Hematopoietic multipotent progenitor cell (in vitro differentiated cells): Measurements from ENCODE around the gene TXLNA. TPM values are rescaled to one million over a fixed set of nuclear protein-coding genes. Genes with fewer than 3 reads are reported as not detected.
A peak's percentile ranks its signal among the peaks of the same experiment; 100 is the strongest.

Experiments
- DNase-seq, 3 donors: peaks; one replicate each; pipeline ENCODE4 v3.0.0-alpha.2; 2011 to 2015; ENCODE audit warnings: low read depth in 2 of 3, low spot score in 2 of 3
- total RNA-seq: library from RNA; depleted of rRNA; stranded (reverse); fragments of >200 nt; gene quantifications from one replicate; pipeline ENCODE4 v1.2.3, GENCODE V29; 2012

TXLNA gene
- total RNA-seq, 1 donor: 48.5 TPM

DNA sequence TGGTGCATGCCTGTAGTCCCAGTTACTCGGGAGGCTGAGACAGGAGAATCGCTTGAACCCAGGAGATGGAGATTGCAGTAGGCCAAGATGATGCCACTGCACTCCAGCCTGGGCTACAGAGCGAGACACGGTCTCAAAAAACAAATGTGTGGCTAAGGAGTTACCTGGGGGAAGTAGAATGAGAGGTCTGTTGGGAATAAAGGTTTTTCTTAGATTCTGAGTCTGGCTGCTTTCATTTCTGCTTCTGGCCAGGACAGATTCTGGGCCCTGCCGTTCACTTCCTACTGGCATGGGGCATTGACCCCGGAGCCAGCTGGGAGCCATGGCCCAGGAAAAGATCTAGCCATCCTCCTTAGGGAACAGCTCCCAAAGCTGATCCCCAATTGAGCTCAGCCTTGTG, 29.0 kb downstream of the TXLNA start:
- no peak for DNase-seq

DNA sequence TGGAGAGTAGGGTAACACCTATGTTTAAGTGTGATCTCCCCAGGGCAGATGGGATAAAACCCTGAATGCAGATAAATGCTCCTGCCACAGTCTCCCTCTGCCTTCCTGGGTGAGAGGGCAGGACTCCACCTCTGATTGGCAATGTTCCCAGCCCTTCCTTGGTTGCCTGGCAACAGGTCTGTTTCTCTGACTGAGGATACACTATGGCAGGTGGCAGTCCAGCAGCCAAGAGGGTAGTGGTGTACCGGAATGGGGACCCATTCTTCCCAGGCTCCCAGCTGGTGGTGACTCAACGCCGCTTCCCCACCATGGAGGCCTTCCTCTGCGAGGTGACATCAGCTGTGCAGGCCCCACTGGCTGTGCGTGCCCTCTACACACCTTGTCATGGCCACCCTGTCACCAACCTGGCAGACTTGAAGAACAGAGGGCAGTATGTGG, 29.4 kb downstream of the TXLNA start, which contains the start of gene DCDC2B:
Gene DCDC2B (plus strand): TSS at position 199 of the 438 bp plus-strand sequence. CDS start 5 bp downstream, at position 204.
- DNase-seq: no peak

DNA sequence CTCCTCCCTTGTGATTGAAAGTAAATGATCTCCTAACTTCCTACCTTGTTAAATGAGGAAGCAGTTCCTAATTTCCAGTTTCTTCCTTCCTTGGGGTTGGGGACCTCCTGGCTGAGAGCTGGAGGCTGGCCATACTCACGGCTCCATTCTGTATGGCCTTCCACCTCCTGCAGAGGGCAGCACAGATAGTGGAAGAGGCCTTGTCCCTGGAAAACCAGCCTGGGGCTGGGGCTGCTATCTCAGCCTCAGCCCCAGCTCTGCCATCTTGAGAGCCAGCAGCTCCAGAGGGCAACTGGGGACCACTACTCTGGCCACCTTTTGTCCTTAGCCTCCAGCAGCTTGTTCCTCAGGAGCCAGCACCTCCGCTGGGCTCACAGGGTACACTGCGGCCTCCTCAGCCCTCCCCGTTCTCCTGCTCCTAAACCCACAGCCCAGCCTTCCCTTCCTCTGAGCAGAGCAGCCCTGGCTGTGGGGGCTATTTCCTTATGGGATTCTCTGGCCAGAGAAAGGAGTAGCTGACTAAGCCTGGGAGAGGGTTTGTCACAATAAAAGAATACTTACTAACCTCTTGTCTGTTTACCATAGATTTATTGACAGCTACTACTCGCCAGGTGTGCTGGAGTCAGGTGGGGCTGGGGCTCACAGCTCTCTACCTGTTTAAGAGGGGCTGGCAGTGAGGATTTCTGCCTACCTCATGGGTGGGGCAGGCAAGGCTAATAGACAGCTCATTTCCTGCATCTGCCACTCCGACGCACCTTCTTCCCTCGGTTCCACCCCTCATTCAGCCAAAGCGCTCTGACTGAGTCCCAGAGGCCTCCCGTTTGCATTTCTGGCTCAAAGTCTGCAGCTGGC, 36.4 kb downstream of the TXLNA start:
- DNase-seq: peak in 2 of 3 donors; percentile 50 to 72

DNA sequence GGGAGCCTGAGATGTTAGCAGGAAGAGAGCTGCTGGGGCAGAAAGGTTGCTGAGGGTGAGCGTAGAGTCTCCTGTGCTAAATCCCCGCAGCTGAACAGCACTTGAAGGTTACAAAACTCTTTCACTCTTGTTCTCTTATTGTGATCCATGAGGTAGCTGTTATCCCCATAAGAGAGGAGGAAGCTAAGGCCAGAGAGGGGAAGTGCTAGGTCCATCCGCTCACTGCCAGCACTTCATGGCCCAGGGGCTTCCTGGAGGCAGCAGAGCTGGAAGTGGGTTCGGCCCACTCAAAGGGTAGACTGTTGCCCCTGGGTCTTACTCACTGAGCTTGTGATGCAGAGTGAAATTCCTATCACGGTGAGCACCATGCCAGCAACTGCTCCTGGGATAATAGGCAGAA, 37.1 kb downstream of the TXLNA start:
- DNase-seq: no peak

DNA sequence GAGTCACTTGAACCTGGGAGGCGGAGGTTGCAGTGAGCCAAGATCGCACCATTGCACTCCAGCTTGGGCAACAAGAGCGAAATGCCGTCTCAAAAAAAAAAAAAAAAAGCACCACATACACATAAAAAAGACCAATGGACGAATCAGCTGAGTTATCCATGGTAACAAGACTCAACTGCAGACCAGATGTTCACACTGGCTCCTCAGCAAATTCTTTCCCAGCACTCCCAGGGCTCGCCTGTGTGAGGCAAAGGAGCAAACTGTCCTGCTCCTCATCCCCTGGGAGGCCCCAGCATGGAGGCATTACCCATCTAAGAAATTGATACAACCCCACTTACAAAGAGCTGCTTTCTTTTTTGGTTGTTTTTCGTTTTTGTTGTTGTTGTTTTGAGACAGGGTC, 39.5 kb downstream of the TXLNA start:
- no peak for DNase-seq

DNA sequence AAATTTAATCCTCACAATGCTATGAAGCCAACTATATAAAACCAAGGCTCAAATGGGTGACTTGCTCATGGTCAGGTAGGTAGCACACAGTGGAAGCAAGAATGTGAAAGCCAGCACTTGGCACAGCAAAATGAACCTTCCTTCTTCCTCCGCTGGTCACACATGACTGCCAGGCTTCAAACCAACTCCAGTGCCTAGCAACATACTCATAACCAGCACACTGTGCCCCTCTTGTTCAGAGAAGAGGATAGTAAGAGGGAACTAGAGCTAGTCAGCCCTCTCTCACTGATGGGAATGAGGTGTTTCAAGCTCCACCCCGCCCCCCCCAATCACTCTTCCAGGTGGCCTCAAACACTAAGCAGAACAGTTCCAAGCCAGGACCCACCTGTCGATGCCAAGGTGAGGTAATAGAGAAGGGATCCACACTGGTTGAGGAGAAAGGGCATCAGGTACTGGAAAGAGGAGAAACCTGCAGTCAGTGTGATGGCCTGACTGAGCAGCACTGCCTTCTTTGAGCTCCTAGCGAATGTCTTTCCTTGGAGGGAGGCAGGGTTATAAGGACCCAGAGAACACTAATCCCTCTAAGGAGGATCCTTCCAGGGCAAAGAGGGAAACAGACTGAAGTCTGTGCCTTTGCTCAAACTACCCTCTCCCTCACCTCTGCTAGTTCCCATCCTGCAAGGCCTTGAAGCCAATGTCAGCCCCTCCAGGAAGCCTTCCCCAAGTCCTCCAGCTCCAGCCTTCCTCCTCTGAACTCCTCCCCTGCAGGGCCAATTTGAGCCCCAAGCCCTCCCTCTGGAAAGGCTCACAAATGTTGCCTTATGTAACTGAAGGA, 41.5 kb downstream of the TXLNA start:
- no peak for DNase-seq

DNA sequence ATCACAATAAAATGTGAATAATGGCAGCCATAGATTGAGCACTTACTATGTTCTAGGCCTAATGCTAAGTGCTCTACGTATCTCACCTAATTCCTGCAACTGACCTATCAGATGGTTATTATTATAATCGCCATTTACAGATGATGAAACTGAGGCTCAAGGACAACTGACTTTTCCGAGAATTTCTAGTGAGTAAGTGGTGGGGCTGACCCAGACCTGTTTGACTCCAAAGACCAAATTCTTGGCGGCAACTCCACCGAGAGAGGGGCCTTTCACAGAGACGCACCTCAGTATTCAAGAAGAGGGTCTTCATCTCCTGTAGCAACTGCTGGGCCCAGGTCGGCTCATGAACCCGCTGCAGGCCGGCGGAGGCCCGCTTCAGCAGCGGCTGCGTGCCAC, 42.1 kb downstream of the TXLNA start:
- DNase-seq: no peak

DNA sequence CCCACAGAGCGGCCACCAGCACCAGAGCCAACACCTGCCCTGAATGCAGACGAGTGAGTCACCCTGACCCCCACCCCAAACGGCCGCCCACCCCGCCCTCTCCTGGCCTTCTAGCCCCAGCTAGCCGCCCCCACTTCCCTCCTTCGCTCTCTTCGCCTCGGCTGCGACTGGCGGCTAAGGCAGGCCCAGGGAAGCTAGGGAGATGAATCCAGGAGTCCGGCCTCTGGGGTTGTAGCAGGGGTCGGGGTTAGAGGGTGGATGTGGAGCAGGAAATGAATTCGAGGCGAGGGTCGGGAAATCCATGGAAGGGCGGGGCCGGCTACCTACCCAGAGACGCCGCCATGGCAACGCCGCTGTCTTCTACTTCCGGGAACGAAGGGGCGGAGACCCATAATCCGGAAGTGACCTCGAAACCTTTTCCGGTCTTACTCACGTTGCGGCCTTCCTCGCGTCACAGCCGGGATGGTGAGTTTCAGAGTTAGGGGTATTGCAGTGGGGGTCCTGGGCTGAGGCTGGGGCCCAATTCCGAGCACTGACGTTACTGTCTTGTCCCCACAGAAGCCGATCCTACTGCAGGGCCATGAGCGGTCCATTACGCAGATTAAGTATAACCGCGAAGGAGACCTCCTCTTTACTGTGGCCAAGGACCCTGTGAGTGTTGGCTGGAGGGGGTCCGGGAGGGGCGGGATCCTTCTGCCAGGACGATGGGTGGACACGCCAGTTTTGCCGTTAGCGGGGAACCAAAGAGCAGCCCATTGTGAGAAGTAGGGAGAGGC, 42.7 kb downstream of the TXLNA start, which contains the start of the genes EIF3I and TMEM234:
Gene EIF3I (plus strand): TSS at position 428 of the 776 bp plus-strand sequence. CDS start 35 bp downstream, at position 463.
Gene TMEM234 (minus strand): TSS at position 374 of the 776 bp plus-strand sequence. CDS start 31 bp downstream, at position 343.
- DNase-seq: peak; percentile 72 to 97 (median 95)

DNA sequence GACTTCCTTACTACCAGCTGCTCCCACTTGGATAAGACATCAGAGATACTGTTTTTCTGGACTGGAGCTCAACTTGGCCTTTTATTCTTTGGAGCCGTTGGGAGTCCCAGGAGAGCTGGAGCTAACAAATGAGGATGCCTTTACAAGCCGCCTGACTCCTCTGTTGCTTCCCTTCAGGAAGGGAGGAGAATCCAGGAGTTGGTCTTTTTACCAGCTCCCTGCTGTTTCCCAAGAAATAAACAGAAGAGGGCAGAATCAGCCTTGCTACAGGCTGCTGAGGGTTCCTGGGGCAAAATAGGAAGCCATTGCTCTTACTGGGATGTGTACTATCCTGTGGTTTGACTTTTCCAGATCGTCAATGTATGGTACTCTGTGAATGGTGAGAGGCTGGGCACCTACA, 44.2 kb downstream of the TXLNA start:
- no peak for DNase-seq

DNA sequence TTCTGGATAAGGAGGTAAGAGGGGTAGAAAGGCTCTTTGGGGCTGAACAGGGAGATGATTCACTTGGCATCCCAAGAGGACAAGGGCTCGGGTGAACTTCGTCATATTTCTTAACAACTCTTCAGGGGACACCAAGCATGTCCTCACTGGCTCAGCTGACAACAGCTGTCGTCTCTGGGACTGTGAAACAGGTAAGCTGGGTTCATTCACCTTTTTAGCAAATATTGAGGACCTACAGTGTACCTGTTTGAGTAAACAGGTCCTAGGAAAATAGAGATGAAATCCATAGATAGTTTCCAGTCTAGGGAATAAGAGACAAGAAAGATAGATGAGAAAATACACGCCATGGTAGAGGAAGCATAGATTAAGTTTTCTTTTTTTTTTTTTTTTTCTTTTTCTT, 44.8 kb downstream of the TXLNA start:
- DNase-seq: no peak

DNA sequence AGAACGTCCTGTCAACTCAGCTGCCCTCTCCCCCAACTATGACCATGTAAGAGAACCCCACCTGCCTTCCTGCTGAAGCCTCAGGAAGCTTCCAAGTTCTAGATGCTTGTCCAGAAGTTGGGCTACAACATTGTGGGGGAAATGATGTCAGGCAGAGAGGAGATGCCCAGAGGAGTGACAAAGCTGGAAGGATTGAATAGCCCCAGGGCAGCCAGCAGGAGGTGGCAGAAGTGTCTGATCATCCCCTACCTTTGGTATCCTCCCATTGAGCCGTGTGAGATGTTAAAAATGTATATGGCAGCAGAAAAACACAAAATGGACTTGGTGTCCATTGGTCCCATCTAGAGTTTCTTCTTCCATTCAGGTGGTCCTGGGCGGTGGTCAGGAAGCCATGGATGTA, 49.3 kb downstream of the TXLNA start:
- DNase-seq: no peak

DNA sequence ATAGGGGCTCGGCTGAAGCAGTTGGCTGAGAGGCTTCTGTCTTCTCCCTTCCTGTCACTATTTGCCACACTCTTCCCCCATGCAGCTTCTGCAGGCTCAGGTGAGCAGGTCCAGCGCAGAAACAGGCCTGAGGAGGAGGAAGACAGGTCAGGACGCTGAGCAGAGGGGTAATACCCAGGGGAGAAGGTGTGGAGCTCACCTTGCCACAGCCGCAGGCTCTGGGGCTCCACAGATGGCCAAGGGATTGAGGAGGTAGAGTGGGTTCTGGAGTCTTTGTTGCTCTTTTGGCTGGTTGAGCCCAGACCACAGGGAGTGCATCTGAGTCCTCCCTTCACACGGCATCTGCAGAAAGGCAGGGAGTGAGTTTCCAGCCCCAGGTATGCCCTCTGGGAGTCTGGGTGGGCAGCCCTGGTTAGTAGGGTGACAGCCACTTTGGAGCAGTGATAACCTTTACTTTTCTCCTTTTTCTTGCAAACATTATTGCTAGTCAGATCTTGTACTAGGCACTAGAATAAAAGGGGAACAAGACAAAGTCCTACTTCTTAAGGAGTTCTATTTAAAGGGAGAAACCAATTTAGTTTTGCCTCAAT, 52.5 kb downstream of the TXLNA start:
- no peak for DNase-seq

DNA sequence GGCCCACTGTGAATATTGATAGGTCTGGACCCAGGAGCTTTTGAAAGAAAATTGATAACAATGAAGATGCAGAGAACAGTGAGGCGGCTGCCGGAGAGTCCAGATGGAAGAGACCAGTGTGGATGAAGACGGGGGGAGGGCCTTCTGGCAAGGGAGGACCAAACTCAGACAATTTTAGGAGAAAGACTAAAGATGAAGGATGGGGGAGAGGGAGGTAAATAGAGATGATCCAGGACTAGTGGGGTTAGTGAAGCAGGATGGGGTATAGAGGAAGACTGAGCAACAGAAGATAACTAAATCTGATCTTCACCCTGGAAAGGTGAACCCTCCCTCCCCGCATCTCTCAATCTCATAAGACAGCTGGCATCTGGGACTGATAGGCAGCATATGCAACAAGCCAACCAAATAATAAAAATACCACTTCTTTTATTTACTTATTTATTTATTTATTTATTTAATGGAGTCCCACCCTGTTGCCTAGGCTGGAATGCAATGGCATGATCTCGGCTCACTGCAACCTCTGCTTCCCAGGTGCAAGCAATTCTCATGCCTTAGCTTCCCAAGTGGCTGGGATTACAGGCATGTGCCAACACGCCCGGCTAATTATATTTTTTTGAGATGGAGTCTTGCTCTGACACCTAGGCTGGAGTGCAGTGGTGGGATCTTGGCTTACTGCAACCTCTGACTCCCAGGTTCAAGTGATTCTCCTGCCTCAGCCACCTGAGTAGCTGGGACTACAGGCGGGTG, 53.3 kb downstream of the TXLNA start:
- no peak for DNase-seq

DNA sequence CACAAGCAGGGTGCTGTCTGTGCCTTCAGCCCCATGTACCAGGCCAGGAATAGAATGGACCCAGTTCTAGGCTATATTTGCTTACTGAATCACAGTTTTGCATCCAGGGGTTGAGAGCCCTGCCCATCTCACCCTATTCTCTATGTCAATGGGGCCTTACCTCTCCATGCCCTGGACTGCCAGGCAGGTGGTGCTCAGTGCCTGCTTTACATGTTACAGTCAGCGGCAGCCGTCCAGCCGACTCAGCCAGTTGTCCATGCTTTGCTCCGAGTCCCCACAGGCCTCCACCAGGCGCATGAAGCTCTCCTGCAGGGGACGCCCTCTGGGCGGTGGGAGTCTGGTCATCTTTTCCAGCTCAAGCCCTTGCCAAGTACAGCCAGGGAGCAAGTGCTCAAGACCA, 55.3 kb downstream of the TXLNA start:
- no peak for DNase-seq

DNA sequence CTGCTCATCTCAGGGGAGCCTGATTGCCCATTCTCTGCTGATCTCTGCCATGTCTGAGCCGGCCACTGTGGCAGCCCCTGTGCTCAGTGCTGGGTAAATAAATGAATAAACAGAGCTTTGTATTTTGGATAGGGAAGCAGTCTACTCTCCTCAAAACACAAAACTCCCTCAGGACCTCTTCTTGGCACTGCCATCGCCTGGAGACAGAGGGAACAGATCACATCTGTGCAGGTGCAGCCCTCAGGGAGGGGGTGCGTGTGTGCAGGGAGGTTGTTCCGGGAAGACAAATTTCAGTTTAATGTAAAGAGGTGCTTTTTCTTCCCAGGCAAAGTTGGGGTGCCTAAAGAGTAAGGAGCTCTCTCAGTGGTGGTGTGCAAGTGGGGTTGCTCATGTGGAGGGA, 59.9 kb downstream of the TXLNA start:
- no peak for DNase-seq

DNA sequence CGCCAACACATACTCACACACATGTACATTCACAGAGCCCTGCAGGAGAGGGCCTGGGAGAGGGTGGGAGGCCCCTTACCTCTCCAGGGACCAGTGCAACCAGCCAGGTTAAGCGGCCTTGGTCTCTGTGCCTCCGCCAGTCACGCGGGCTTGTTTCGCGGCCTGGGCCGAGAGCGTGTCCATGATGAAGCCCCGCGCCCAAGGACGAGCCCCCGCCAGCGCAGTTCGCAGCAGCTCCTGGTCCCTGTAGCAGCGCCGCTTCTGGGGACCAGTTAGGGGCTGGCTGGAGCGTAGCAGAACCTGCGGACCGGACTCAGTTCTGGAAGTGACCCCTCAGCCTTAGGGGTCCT, 60.3 kb downstream of the TXLNA start:
- DNase-seq: no peak

DNA sequence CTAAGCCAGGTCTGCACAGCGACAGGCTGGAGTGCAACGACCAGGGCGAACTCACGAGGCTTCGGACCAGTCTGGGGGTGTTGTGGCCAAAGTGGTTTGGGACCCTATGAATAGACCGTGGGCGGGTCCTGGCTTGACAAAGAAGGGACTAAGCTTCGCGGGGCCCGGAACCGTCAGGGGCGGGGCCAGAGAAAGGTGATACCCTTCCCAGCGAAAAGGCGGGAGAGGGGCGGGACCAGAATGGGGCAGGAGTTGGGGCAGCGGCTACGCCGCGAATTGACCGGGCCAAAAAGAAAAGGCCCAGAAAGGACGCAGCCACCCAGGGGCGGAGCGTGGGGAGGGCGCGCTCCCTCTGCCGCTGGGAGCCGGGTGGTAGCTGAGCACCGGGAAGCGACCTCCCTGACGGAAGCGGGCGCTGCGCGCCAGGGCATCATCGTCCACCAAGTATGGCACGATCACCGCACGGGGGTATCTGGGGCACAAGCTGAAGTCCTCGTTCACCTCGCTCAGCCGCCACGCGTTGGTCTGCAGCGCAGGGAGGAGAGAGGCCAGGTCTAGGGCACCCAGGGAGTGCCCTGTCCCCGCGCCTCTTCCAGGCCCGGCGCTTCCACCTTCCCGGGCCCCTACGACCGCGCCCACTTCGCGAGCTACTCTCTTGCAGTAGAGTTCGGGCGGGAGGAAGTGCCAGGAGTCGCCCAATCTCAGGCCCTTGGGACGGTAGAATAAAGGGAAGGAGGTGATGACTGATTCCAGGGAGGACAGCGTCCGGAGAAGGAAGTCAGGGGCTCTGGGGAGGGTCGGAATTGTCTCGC, 60.9 kb downstream of the TXLNA start:
- DNase-seq: peak in 1 of 3 donors; percentile 42

DNA sequence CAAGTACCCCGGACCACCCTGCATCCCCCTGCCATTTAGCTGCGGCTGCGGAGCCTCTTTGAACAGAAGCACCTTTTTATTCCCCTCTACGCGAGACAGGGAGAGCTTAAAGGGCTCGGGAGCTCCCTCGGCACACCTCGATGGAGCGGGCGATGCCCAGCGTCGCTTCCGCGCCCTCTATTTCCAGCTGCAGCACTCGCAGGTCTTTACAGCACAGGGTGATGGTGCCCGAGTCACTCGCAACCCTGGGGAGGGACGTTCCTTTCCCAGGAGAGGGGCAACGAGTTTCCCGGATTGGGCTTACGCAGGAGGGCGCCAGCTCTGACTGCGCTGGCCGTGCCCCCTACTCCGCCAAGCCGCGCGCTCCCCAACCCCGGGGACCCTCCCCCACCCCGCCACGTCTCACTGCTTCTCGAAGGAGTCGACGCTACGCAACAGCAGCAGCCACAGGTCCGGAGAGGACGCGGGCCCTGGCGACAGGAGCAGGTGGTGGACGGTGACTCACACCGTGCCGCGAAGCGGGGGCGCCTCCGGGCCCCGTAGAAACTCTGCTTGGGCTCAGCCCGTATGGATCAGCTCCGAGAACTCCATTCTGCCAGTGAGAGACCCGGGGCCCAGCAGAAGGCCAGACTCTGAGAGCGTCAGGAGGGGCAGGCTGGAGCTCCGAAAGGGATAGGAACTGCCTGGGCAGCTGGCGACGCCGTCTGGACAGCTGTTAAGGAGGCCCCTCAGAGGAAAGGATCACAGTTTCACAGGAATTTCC, 61.7 kb downstream of the TXLNA start:
- peak in 2 of 3 donors; percentile 60 to 76 for DNase-seq
